SK-N-SH treated with all-trans-retinoic acid at 6 μM for 48 hours (cell line): Measurements from ENCODE around the gene FRMD4A.

ENCODE experiments used
- ATAC-seq: fragments of 200-7000 bp; cut with Tn5 transposase; 3 replicates; pipeline ENCODE4 v1.9.1; 2020; ENCODE audit warnings: mild to moderate bottlenecking, moderate library complexity
- ARNTL ChIP-seq: fragments of 450-650 bp; formaldehyde crosslinking; IDR thresholded peaks from 2 replicates; pipeline ENCODE4 v1.5.0; 2020; ENCODE audit warnings: low read depth, mild to moderate bottlenecking, moderate library complexity, borderline replicate concordance
- BACH2 ChIP-seq: fragments of 250-450 bp; sonication (Bioruptor Pico); IDR thresholded peaks from 2 replicates; pipeline ENCODE4 v1.9.0; 2021; ENCODE audit warnings: mild to moderate bottlenecking, borderline replicate concordance
- CREB5 ChIP-seq: fragments of 250-450 bp; sonication (Bioruptor Pico); IDR thresholded peaks from 2 replicates; pipeline ENCODE4 v1.5.1; 2020; ENCODE audit warnings: low read depth, mild to moderate bottlenecking, moderate library complexity
- CSDC2 ChIP-seq: fragments of 250-450 bp; sonication (Bioruptor Pico); IDR thresholded peaks from 2 replicates; pipeline ENCODE4 v1.5.0; 2020; ENCODE audit warnings: mild to moderate bottlenecking, moderate library complexity
- ESRRG ChIP-seq: fragments of 250-450 bp; sonication (Bioruptor Pico); IDR thresholded peaks from 2 replicates; pipeline ENCODE4 v1.6.1; 2021; ENCODE audit warnings: mild to moderate bottlenecking
- GLIS3 ChIP-seq: fragments of 250-450 bp; sonication (Bioruptor Pico); IDR thresholded peaks from 2 replicates; pipeline ENCODE4 v1.5.0; 2020; ENCODE audit warnings: mild to moderate bottlenecking, moderate library complexity
- ISL1 ChIP-seq: fragments of 250-450 bp; sonication (Bioruptor Pico); IDR thresholded peaks from 2 replicates; pipeline ENCODE4 v2.1.2; 2022; ENCODE audit warnings: mild to moderate bottlenecking, moderate library complexity
- OSR1 ChIP-seq: fragments of 250-450 bp; sonication (Bioruptor Pico); IDR thresholded peaks from 2 replicates; pipeline ENCODE4 v1.8.0; 2022; ENCODE audit warnings: moderate library complexity, mild to moderate bottlenecking, inconsistent platforms
- PPARA ChIP-seq: fragments of 250-450 bp; sonication (Bioruptor Pico); IDR thresholded peaks from 2 replicates; pipeline ENCODE4 v1.5.0; 2020; ENCODE audit warnings: mild to moderate bottlenecking, borderline replicate concordance
- RARB ChIP-seq: fragments of 250-450 bp; sonication (Bioruptor Pico); IDR thresholded peaks from 2 replicates; pipeline ENCODE4 v1.8.0; 2021; ENCODE audit warnings: mild to moderate bottlenecking, moderate library complexity
- SNAI2 ChIP-seq: fragments of 250-450 bp; sonication (Bioruptor Pico); IDR thresholded peaks from 2 replicates; pipeline ENCODE4 v1.5.0; 2020; ENCODE audit warnings: mild to moderate bottlenecking, moderate library complexity
- TCF4 ChIP-seq: fragments of 250-450 bp; sonication (Bioruptor Pico); IDR thresholded peaks from 2 replicates; pipeline ENCODE4 v1.8.0; 2021; ENCODE audit warnings: mild to moderate bottlenecking, moderate library complexity, borderline replicate concordance
- TOX ChIP-seq: fragments of 250-450 bp; sonication (Bioruptor Pico); IDR thresholded peaks from 2 replicates; pipeline ENCODE4 v1.8.0; 2021; ENCODE audit warnings: mild to moderate bottlenecking, moderate library complexity, borderline replicate concordance
- TSHZ2 ChIP-seq: fragments of 250-450 bp; sonication (Bioruptor Pico); IDR thresholded peaks from 2 replicates; pipeline ENCODE4 v1.5.0; 2020; ENCODE audit warnings: mild to moderate bottlenecking, moderate library complexity
- ZC3H10 ChIP-seq: fragments of 250-450 bp; sonication (Bioruptor Pico); IDR thresholded peaks from 2 replicates; pipeline ENCODE4 v1.5.1; 2021; ENCODE audit warnings: mild to moderate bottlenecking, moderate library complexity
- ZFP30 ChIP-seq: fragments of 450-650 bp; formaldehyde crosslinking; IDR thresholded peaks from 2 replicates; pipeline ENCODE4 v1.5.0; 2022; ENCODE audit warnings: mild to moderate bottlenecking, moderate library complexity
- ZNF70 ChIP-seq: fragments of 450-650 bp; formaldehyde crosslinking; IDR thresholded peaks from 2 replicates; pipeline ENCODE4 v1.5.0; 2020; ENCODE audit warnings: mild to moderate bottlenecking, moderate library complexity
- TF ChIP-seq, protein P1 (sequence below): fragments of 250-450 bp; sonication (Bioruptor Pico); IDR thresholded peaks from 2 replicates; pipeline ENCODE4 v1.8.0; 2021; ENCODE audit warnings: low read depth, mild to moderate bottlenecking, moderate library complexity, borderline replicate concordance
- TF ChIP-seq, protein P2 (sequence below): fragments of 250-450 bp; sonication (Bioruptor Pico); IDR thresholded peaks from 2 replicates; pipeline ENCODE4 v1.5.1; 2021; ENCODE audit warnings: mild to moderate bottlenecking, moderate library complexity

The FRMD4A gene

DNA sequence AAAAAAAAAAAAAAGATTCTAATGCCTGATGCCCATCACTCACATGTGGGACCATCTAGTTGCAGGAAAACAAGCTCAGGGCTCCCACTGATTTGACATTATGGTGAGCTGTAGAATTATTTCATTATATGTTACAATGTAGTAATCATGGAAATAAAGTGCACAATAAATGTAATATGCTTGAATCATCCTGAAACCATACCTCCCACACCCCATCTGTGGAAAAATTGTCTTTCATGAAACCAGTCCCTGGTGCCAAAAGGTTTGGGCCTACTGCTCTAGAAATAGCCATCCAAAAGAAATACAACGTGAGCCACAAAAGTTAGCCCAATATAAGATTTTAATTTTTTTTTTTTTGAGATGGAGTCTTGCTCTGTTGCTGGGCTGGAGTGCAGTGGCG, 478.8 kb downstream of the FRMD4A start:
- ATAC-seq: no peak
- TF ChIP-seq CSDC2 (CRISPR knock-in tag): no peak
- TF ChIP-seq ZNF70: no peak
- no peak for TF ChIP-seq ZC3H10 (CRISPR knock-in tag)
- TF ChIP-seq TCF4: no peak
- TF ChIP-seq, protein P1, sequence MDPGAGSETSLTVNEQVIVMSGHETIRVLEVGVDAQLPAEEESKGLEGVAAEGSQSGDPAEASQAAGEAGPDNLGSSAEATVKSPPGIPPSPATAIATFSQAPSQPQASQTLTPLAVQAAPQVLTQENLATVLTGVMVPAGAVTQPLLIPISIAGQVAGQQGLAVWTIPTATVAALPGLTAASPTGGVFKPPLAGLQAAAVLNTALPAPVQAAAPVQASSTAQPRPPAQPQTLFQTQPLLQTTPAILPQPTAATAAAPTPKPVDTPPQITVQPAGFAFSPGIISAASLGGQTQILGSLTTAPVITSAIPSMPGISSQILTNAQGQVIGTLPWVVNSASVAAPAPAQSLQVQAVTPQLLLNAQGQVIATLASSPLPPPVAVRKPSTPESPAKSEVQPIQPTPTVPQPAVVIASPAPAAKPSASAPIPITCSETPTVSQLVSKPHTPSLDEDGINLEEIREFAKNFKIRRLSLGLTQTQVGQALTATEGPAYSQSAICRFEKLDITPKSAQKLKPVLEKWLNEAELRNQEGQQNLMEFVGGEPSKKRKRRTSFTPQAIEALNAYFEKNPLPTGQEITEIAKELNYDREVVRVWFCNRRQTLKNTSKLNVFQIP: no peak
- no peak for TF ChIP-seq TSHZ2
- no peak for TF ChIP-seq CREB5 (CRISPR knock-in tag)
- TF ChIP-seq GLIS3 (CRISPR knock-in tag): no peak
- TF ChIP-seq TOX (CRISPR knock-in tag): no peak
- no peak for TF ChIP-seq ESRRG (CRISPR knock-in tag)
- no peak for TF ChIP-seq RARB (CRISPR knock-in tag)

DNA sequence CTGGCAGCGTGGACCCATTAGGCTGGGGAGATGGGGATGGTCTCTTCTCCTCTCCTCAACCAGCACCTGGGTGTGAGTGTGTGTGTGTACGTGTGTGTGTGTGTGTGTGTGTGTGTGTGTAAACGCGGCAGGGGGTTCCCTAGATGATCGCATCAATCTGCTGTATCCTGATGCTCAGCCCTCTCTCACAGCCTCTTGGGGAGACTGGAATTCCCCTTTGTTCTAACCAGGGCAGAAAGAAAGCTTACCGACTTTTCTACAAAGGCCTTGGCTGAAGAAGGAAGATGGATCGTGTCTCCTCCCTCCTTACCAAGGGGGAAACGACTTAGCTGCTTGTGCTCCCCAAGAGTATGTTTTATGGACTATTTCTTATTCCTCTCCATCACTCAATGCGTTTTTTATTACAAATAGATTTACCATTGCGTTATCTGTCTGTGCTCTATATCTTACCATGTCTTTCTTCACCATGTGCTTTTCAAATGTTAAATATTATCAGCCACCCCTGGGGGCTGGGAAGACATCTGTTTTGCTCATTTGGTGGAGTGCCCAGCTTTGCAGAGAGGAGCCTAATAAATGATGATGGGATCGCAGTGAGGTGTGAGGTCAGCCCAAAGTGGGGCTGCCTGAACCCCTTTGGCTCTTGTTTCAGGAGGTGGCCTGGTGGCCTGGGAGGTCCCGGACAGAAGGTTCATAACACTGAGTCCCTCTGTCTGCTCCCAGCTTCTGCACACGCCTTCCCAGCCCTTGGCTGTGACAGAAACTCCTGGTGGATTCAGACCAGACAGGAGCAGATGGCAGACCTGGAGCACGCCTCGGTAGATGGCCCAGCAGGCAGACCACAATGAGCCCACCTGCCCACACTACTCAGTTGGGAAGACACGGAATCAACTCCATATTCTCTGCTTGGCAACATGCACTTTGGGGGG, 481.9 kb downstream of the FRMD4A start:
- ATAC-seq: peak; percentile 21; the same call in 1 of the 3 replicates
- TF ChIP-seq SNAI2 (CRISPR knock-in tag): no peak
- TF ChIP-seq CREB5 (CRISPR knock-in tag): no peak
- no peak for TF ChIP-seq PPARA (CRISPR knock-in tag)
- peak; percentile 71; the same call in 1 of the 2 replicates for TF ChIP-seq TCF4
- TF ChIP-seq ZFP30 (CRISPR knock-in tag): no peak

- ATAC-seq: peak; percentile 49; the same call in 2 of the 3 replicates
- TF ChIP-seq ESRRG (CRISPR knock-in tag): no peak
- no peak for TF ChIP-seq TOX (CRISPR knock-in tag)
- TF ChIP-seq GLIS3 (CRISPR knock-in tag): no peak
- TF ChIP-seq, protein P2, sequence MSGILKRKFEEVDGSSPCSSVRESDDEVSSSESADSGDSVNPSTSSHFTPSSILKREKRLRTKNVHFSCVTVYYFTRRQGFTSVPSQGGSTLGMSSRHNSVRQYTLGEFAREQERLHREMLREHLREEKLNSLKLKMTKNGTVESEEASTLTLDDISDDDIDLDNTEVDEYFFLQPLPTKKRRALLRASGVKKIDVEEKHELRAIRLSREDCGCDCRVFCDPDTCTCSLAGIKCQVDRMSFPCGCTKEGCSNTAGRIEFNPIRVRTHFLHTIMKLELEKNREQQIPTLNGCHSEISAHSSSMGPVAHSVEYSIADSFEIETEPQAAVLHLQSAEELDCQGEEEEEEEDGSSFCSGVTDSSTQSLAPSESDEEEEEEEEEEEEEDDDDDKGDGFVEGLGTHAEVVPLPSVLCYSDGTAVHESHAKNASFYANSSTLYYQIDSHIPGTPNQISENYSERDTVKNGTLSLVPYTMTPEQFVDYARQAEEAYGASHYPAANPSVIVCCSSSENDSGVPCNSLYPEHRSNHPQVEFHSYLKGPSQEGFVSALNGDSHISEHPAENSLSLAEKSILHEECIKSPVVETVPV: no peak
- no peak for TF ChIP-seq CREB5 (CRISPR knock-in tag)
- no peak for TF ChIP-seq ZFP30 (CRISPR knock-in tag)
- TF ChIP-seq, protein P1: no peak
- no peak for TF ChIP-seq TSHZ2
- TF ChIP-seq OSR1 (CRISPR knock-in tag): no peak
- TF ChIP-seq CSDC2 (CRISPR knock-in tag): no peak
- TF ChIP-seq ARNTL (CRISPR knock-in tag): no peak
- no peak for TF ChIP-seq BACH2
- no peak for TF ChIP-seq ZC3H10 (CRISPR knock-in tag)
- no peak for TF ChIP-seq RARB (CRISPR knock-in tag)
- no peak for TF ChIP-seq SNAI2 (CRISPR knock-in tag)
- no peak for TF ChIP-seq ISL1 (CRISPR knock-in tag)
Observed at GRCh38 chr10:13847201-13847631, 483.5 kb downstream of the FRMD4A start.
